H1 (cell line): ENCODE measurements around the gene FAT2. TPM values are rescaled to one million over a fixed set of nuclear protein-coding genes. Genes with fewer than 3 reads are reported as not detected.
A peak's percentile ranks its signal among the peaks of the same experiment; 100 is the strongest.

ENCODE experiments used
- CTCF ChIA-PET: fragments of 300-600 bp; sonication (Branson Sonifier 250); formaldehyde crosslinking; loops from one replicate; lab custom pipeline; 2021; ENCODE audit not compliant: partially characterized antibody; lab: Charles Lee
- POLR2A ChIA-PET: fragments of 300-600 bp; sonication (Branson Sonifier 250); formaldehyde crosslinking; loops from one replicate; lab custom pipeline; 2021; ENCODE audit warnings: inconsistent platforms; ENCODE audit not compliant: partially characterized antibody; lab: Charles Lee
- DNase-seq, 2 experiments: peaks; one replicate each; pipeline versions ENCODE4 v3.0.0 to v3.0.0-alpha.2; 2010 to 2022; ENCODE audit warnings: low spot score in 2 of 2, low read depth in 1 of 2, mixed read lengths in 1 of 2
- FAIRE-seq: peaks from 2 replicates; lab custom pipeline; 2011; peaks lifted over from hg19 to GRCh38; lab: Jason Lieb, UNC
- H2AFZ ChIP-seq: 2 replicates; pipeline ENCODE4 v1.8.1; 2012; ENCODE audit warnings: low read length, inconsistent platforms
- H2AK5ac ChIP-seq: 2 replicates; pipeline ENCODE4 v1.6.1; 2013; ENCODE audit warnings: low read depth, low read length
- H2BK120ac ChIP-seq: replicated peaks from 2 replicates; pipeline ENCODE3; 2013; ENCODE audit warnings: low read depth, low read length, inconsistent platforms
- H2BK12ac ChIP-seq: 2 replicates; pipeline ENCODE4 v1.6.1; 2013; ENCODE audit warnings: low read depth, low read length
- H2BK15ac ChIP-seq: 2 replicates; pipeline ENCODE4 v1.6.1; 2013; ENCODE audit warnings: low read length
- H2BK20ac ChIP-seq: 2 replicates; pipeline ENCODE4 v1.6.1; 2013; ENCODE audit warnings: low read length
- H2BK5ac ChIP-seq: 2 replicates; pipeline ENCODE4 v1.6.1; 2013; ENCODE audit warnings: low read depth, low read length
- H3K14ac ChIP-seq: 2 replicates; pipeline ENCODE4 v1.6.1; 2013; ENCODE audit warnings: inconsistent platforms; ENCODE audit not compliant: insufficient read length
- H3K18ac ChIP-seq: 2 replicates; pipeline ENCODE4 v1.6.1; 2013; ENCODE audit warnings: low read length; ENCODE audit errors: extremely low read depth
- H3K23ac ChIP-seq: 2 replicates; pipeline ENCODE4 v1.6.1; 2013; ENCODE audit warnings: inconsistent platforms; ENCODE audit not compliant: insufficient read length
- H3K23me2 ChIP-seq: 2 replicates; pipeline ENCODE4 v1.6.1; 2013; ENCODE audit warnings: low read depth, low read length
- H3K27ac ChIP-seq: 2 replicates; pipeline ENCODE4 v1.6.1; 2011; ENCODE audit warnings: low read depth, low read length, inconsistent platforms
- H3K27me3 ChIP-seq, 4 experiments: replicated peaks in 1 of 4; 1 replicate in 1 of 4; 2 replicates in 3 of 4; pipeline versions ENCODE4 v1.6.1 to v1.8.1; 2011 to 2013; ENCODE audit warnings: low read length in 3 of 4, mild to moderate bottlenecking in 3 of 4, inconsistent platforms in 2 of 4, mixed read lengths in 2 of 4, moderate library complexity in 1 of 4; ENCODE audit not compliant: control insufficient read depth in 3 of 4, insufficient read depth in 3 of 4; ENCODE audit errors: extremely low read depth in 1 of 4
- H3K36me3 ChIP-seq, 4 experiments: 2 replicates each; pipeline versions ENCODE4 v1.6.1 to v1.8.1; 2011 to 2013; ENCODE audit warnings: mild to moderate bottlenecking in 4 of 4, low read length in 3 of 4, moderate library complexity in 2 of 4, control low read depth in 1 of 4, inconsistent platforms in 1 of 4; ENCODE audit not compliant: insufficient read depth in 4 of 4, control insufficient read depth in 2 of 4
- H3K4ac ChIP-seq: replicated peaks from 2 replicates; pipeline ENCODE3; 2013; ENCODE audit warnings: low read length, low read depth, mixed read lengths, inconsistent platforms; ENCODE audit not compliant: insufficient read length
- H3K4me1 ChIP-seq, 4 experiments: replicated peaks in 1 of 4; 1 replicate in 1 of 4; 2 replicates in 3 of 4; pipeline versions ENCODE4 v1.6.1 to v1.8.1; 2011 to 2013; ENCODE audit warnings: low read length in 3 of 4, inconsistent platforms in 2 of 4, mixed read lengths in 1 of 4; ENCODE audit not compliant: insufficient read depth in 4 of 4, control insufficient read depth in 3 of 4
- H3K4me2 ChIP-seq, 2 experiments: 2 replicates each; pipeline versions ENCODE4 v1.6.1 to v1.8.1; 2011 to 2013; ENCODE audit warnings: low read depth in 2 of 2, low read length in 2 of 2, control low read depth in 1 of 2, inconsistent platforms in 1 of 2, mild to moderate bottlenecking in 1 of 2; ENCODE audit not compliant: insufficient read depth in 1 of 2
- H3K4me3 ChIP-seq, 4 experiments: fragments of 200-600, 300-600 bp in 1 of 4; sonication (generic), shearing (Covaris generic), sonication (Bioruptor Twin) in 1 of 4; 2 replicates each; pipeline versions ENCODE4 v1.5.1 to v1.8.1; 2011 to 2016; ENCODE audit warnings: low read length in 4 of 4, low read depth in 3 of 4, control low read depth in 2 of 4, inconsistent platforms in 2 of 4, mild to moderate bottlenecking in 2 of 4, mixed read lengths in 1 of 4, moderate library complexity in 1 of 4; ENCODE audit not compliant: insufficient read depth in 2 of 4; ENCODE audit errors: extremely low read depth in 1 of 4
- H3K56ac ChIP-seq: replicated peaks from 2 replicates; pipeline ENCODE3; 2013; ENCODE audit warnings: low read depth, mild to moderate bottlenecking, mixed read lengths, low read length, inconsistent platforms; ENCODE audit not compliant: insufficient read length
- H3K79me1 ChIP-seq: 2 replicates; pipeline ENCODE4 v1.6.1; 2013; ENCODE audit warnings: low read depth, low read length, control low read depth
- H3K79me2 ChIP-seq, 2 experiments: 2 replicates each; pipeline versions ENCODE4 v1.6.1 to v1.8.1; 2012 to 2013; ENCODE audit warnings: low read length in 2 of 2, mild to moderate bottlenecking in 2 of 2, inconsistent platforms in 1 of 2; ENCODE audit not compliant: insufficient read depth in 2 of 2, control insufficient read depth in 1 of 2
- H3K9ac ChIP-seq, 4 experiments: replicated peaks in 1 of 4; 1 replicate in 1 of 4; 2 replicates in 3 of 4; pipeline versions ENCODE4 v1.6.1 to v1.8.1; 2011 to 2013; ENCODE audit warnings: low read depth in 3 of 4, low read length in 3 of 4, control low read depth in 2 of 4, mild to moderate bottlenecking in 2 of 4, moderate library complexity in 2 of 4, inconsistent platforms in 1 of 4; ENCODE audit errors: extremely low read depth in 1 of 4
- H3K9me3 ChIP-seq, 2 experiments: 2 replicates each; pipeline versions ENCODE4 v1.6.1 to v1.8.1; 2012 to 2013; ENCODE audit warnings: mild to moderate bottlenecking in 2 of 2, moderate library complexity in 2 of 2, control low read depth in 1 of 2, inconsistent platforms in 1 of 2, low read depth in 1 of 2, low read length in 1 of 2, mixed read lengths in 1 of 2; ENCODE audit not compliant: insufficient read depth in 2 of 2
- H4K20me1 ChIP-seq, 2 experiments: replicated peaks in 1 of 2; 2 replicates each; pipeline versions ENCODE3 to v1.8.1; 2011 to 2013; ENCODE audit warnings: inconsistent platforms in 2 of 2, low read length in 2 of 2, mild to moderate bottlenecking in 1 of 2; ENCODE audit not compliant: insufficient read depth in 2 of 2, control insufficient read depth in 1 of 2
- H4K5ac ChIP-seq: 2 replicates; pipeline ENCODE4 v1.6.1; 2013; ENCODE audit warnings: low read length, low read depth, mixed read lengths, inconsistent platforms; ENCODE audit not compliant: insufficient read length
- H4K8ac ChIP-seq: 2 replicates; pipeline ENCODE4 v1.8.0; 2013; ENCODE audit warnings: mild to moderate bottlenecking, moderate library complexity, low read length, inconsistent platforms; ENCODE audit not compliant: insufficient read depth; ENCODE audit errors: extremely low read depth
- H4K91ac ChIP-seq: replicated peaks from 2 replicates; pipeline ENCODE3; 2013; ENCODE audit warnings: low read length, mixed read lengths, inconsistent platforms; ENCODE audit not compliant: insufficient read length
- KDM1A ChIP-seq: fragments of 200-600, 300-600 bp; sonication (generic); IDR thresholded peaks from 2 replicates; pipeline ENCODE4 v1.7.1; 2016; ENCODE audit warnings: mild to moderate bottlenecking, low read length, borderline replicate concordance
- POU5F1 ChIP-seq: IDR thresholded peaks from 2 replicates; pipeline ENCODE4 v1.6.1; 2011; ENCODE audit warnings: low read depth, mild to moderate bottlenecking, low read length, moderate library complexity
- RXRA ChIP-seq: IDR thresholded peaks from 2 replicates; pipeline ENCODE4 v1.6.1; 2011; ENCODE audit warnings: low read depth, mild to moderate bottlenecking, low read length, moderate library complexity; ENCODE audit not compliant: insufficient read depth
- ZNF274 ChIP-seq: IDR thresholded peaks from 2 replicates; pipeline ENCODE4 v1.7.0; 2012; ENCODE audit warnings: low read length, borderline replicate concordance; ENCODE audit errors: extremely low read depth
- WGBS, 2 experiments: shearing (Covaris generic) in 1 of 2; methylation state at CpG; one replicate each; pipeline versions ENCODE4 v1.1.6 to v1.1.7; 2013 to 2015; ENCODE audit warnings: low lambda C conversion rate in 2 of 2, mixed read lengths in 2 of 2, inconsistent platforms in 1 of 2, low coverage in 1 of 2, missing lambda C conversion rate in 1 of 2; ENCODE audit not compliant: insufficient replicate concordance in 2 of 2, insufficient coverage in 1 of 2, insufficient read length in 1 of 2; ENCODE audit errors: extremely low coverage in 1 of 2, missing lambda C conversion rate in 1 of 2; 5-methylcytosine and 5-hydroxymethylcytosine counted together
- polyA plus RNA-seq, 7 experiments: library from polyadenylated mRNA; depleted of rRNA in 3 of 7; stranded (reverse) in 5 of 7; unstranded in 2 of 7; fragments of >200 nt in 5 of 7; fragments of 200-250 nt in 2 of 7; gene quantifications; 1 replicate in 5 of 7; 2 replicates in 1 of 7; 4 replicates in 1 of 7; pipeline versions ENCODE4 v1.2.1 to v1.2.3, GENCODE V29; 2011 to 2013; ENCODE audit warnings: missing spikeins in 2 of 7, mixed read lengths in 2 of 7
- total RNA-seq: library from RNA; stranded (reverse); fragmentation: NEBNext Ultra II Directional; extraction: Animal tissue kit (Norgen Biotek cat#: 25700); gene quantifications from 2 replicates; pipeline ENCODE4 v1.2.1, GENCODE V29; 2021

Gene FAT2
- total and polyA plus RNA-seq, 2 of the 8 experiments (the other 6 are each of a cell fraction or from before 2014, with no cell fraction given) = 0.12 to 0.30 TPM

- Histone ChIP-seq H3K79me1 (no peaks in the 10 kb centered on the region), H3K4me2 (no peak overlapping the region), H2BK15ac (no peak overlapping the region), H4K8ac (no peak overlapping the region), H3K4me3 (no peak overlapping the region), H3K14ac (no peak overlapping the region), H2AFZ (no peak overlapping the region), H3K9me3 (no peaks in the 10 kb centered on the region), H3K56ac (no peak overlapping the region), H3K36me3 (no peaks in the 10 kb centered on the region), H3K4me1 (peaks cover 4 to 10% (median 8%) of the 10 kb centered on the region in 4 experiments), H2AK5ac (no peak overlapping the region), H3K27ac (no peak overlapping the region), H2BK120ac (no peak overlapping the region), H2BK20ac (no peak overlapping the region), H3K4ac (no peak overlapping the region), H2BK12ac (no peak overlapping the region), H3K23me2 (no peaks in the 10 kb centered on the region), H2BK5ac (no peak overlapping the region), H3K9ac (no peak overlapping the region), H3K27me3 (no peaks in the 10 kb centered on the region), H4K91ac (no peak overlapping the region), H4K5ac (no peak overlapping the region), H4K20me1 (no peaks in the 10 kb centered on the region), H3K79me2 (no peaks in the 10 kb centered on the region), H3K18ac (no peak overlapping the region), H3K23ac (no peak overlapping the region)
- POLR2A ChIA-PET = no interaction called here
- FAIRE-seq (no peak), DNase-seq (no peak)
- WGBS, 2 experiments = 84% methylated on average over 12 of the region's 12 CpGs; no CpG with 5 or more reads in 1 of the 2 experiments
- CTCF ChIA-PET = interaction anchor here (0.9 to 5.7 kb wide), 6 partner anchors 29 to 174 kb away, joined by 3 to 32 read pairs (median 4); no protein-coding TSS in a partner anchor
- TF ChIP-seq ZNF274 = no peak
- TF ChIP-seq POU5F1 = no peak
- peak; percentile 79 for TF ChIP-seq KDM1A
- no peak for TF ChIP-seq RXRA
Observed at GRCh38 chr5:151622367-151623088, 31.4 kb upstream of the FAT2 start.
